NOMO-1 treated with dmso at 0.1 percent for 144 hours (cell line): Measurements from ENCODE around the gene TRNT1.

Source experiments
- DNase-seq: peaks from one replicate; lab custom pipeline; 2025; ENCODE audit not compliant: unreplicated experiment; lab: John Stamatoyannopoulos, UW

Gene TRNT1

DNA sequence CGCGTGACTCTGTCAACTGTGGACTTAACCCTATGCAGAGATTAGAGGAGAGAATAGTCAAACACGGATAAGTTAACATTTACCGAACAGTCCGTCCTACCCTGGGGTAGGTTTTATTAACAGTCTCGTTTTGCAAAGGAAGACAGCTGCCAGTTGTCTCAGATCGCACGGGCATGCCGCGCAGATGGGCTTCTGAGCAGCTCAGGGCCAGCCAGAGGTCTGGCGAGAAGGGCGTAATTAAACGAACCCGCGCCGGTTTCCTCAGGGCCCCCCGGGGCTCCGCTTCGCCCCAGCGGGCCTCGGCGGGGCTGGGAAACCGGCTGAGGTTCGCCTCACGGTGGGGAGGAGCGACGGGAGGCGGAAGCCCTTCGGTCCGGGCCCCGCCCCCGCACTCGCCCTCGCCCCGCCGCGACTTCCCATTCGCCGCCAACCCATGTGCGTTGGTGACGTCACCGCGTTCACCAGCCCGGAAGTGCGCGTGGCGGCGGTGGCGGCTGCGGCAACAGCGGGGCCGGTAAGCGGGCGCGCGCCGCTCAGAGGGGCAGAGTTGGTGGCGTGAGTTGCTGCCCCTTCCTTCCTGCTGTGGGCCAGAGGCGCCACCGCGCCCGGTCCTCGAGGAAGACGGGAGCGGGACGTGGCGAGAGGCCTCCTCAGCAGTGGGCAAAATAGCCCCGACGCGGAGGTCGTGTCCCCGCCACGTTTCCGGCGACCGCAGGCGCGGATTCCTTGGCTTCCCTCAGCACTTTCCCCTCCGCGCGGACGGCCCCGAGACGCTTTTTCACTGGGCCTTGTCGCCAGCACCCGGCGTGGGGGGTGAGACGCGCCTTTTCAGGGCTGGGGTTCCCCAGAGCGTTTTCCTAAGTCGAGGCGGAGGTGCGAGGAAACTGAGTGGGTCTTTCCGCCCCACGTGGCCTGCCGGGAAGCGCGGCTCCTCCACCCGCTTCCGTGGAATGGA is at the start of gene TRNT1:
TSS of gene TRNT1 (plus strand) at position 464 of the 955 bp plus-strand sequence. CDS start 2,101 bp downstream, outside the sequence.
- peak; percentile 77 for DNase-seq

DNA sequence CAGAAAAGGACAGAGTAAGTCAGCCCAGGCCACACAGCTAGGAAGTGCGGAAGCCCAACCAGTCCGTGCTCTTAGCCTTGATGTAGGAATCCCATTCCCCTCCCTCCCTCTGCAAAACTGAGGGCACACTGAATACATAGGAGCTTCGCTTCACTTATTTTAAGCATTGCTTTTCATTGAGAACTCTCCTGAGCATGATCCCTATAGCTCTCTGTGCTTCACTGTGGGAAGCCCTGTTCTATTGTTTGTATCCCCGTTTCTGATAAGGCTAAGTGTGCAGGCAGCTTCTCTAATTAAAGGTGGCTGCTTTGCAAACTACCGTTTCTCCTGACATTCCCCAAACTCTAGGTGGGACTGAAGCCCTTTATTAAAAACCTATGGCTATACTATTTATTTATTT is 46.4 kb upstream of the TRNT1 start:
- no peak for DNase-seq

DNA sequence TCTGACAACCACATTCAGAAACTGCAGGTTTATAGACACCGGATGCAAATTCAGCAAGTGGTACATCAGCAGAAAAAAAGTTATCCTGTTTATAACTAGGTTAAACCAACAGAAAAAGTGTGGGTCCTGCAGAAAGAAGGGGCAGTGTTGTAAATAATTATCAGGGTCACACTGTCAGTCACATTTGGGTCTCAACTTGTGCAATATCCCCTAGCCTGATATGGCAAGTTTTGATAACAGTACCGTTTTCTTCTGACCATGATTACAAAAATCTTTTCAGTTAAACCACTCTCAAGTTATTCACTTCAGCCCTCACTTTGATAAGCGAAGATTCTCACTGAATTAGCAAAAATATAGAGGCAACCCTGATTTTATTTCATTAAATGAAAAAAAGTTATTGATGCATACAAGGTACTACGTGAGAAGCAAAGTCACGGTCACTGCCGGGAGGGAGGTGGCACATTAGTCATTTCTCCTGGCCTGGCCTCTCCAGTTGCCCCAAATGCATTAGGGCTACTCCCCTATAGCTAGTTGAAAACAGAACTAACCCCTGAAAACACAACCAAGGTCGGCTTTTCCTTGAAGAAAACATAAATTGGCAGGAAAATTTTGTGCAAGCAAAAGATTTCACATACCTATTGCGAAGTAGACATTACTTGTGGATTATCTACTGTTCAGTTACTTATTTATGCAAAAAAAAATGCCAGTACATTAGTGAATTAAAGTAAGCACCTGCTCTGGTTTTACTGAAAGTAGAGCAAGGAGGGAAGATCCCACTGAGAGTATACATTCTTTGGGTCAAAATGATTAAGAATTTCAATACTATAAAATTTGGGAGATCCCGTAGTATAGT is 45.1 kb upstream of the TRNT1 start:
- DNase-seq: no peak

DNA sequence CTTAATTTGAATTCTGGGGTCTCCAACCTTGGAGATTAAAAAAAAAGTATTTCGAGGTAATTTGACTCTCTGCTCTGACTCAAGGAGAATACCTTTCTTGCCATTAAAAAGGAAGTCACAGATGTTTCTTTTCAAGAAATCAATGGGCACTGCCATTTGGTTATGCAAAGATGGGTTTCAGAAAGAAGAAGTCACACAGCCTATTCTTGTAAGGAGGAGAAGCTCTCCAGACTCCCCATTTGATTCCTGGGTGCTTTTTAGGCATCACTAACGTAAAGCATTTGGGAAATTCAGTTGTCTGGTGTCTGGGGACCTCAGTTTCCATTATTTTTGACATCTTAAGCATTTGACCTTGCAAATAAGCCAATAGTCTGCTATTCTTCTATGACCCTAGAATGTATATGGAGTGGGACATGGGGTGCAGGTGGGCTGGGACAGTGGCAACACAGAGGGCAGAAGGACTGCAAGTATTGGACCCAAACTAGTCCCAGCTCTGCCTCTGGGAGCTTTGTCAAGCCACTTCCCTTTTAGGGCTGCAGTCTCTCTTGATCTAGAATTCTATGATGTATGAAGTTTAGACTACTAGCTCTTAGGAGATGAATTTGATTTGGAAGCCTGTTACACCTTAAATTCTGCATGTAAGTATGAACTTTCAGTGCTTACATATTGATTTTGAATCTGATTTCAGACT is 44.4 kb upstream of the TRNT1 start:
- DNase-seq: no peak

DNA sequence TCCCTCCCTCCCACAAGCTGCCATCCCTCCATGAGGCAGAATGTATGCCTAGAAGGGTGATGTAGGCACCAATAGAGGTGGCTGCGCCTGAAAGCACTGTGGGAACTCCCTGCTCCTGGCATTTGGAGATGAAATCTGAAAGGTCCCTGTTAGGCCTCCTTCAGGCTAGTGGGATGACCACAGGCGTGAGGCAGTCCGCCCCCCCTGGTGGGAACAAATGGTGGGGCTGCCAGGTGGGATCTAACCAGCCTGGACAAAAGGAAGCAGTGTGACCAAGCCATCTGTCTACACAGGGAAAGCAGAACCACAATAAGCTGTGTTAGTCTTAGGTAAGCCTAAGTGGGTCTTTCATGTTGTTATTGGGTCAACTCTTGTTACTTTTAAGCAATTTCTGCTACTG is 41.9 kb upstream of the TRNT1 start:
- DNase-seq: no peak

DNA sequence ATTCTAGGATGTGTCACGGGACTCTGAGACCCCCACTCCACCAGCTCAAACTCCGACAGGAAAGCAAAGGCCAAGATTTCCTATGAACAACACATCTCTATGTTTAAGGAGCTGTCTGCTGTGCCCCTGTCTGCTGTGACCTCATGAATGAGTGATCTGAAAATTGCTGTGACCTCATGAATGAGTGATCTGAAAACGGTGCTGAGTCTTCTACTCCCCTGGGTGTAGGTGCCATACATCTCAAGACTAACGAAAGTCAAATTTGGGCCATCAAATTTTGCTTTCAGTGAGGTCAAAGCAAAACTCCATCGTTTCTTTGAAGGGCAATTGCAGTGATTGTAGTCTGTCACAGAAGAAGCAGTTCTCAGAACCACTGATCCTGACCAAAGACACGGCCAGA is 41.0 kb upstream of the TRNT1 start:
- DNase-seq: no peak

DNA sequence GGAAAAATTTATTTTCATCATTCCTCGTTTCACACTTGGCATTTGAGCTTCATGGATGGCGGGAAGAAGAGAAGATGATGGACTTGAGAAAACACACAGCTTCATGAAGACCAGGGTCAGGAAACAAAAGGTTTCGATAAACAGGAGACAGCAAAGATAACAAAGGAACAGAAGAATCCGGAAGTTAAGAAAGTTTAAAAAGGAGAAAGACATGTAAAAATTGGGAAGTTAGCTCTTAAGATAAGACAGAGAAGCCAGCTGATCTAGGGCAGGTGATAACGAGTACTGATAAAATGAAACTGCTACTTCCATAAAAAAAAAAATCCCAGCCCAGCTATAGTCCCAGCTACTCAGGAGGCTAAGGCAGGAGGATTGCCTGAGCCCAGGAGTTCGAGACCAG is 40.5 kb upstream of the TRNT1 start:
- DNase-seq: no peak

DNA sequence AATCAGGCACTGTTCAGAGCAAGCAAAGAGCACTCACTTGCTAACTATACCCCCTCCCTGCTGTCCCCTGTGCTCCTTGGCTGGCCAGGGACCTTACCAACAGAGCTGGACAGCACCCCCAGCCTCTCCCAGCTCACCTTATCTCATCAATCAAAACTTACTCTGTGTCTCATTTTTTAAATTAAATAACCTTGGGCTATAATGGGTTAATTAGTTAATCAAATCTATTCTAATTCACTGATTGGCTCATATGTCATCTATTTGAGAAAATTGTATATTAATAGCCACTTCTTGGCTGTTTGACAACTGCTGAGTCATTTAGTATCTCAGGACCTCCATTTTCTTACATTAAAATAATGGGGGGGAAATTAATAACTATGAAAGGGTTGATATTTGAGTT is 39.5 kb upstream of the TRNT1 start:
- no peak for DNase-seq

DNA sequence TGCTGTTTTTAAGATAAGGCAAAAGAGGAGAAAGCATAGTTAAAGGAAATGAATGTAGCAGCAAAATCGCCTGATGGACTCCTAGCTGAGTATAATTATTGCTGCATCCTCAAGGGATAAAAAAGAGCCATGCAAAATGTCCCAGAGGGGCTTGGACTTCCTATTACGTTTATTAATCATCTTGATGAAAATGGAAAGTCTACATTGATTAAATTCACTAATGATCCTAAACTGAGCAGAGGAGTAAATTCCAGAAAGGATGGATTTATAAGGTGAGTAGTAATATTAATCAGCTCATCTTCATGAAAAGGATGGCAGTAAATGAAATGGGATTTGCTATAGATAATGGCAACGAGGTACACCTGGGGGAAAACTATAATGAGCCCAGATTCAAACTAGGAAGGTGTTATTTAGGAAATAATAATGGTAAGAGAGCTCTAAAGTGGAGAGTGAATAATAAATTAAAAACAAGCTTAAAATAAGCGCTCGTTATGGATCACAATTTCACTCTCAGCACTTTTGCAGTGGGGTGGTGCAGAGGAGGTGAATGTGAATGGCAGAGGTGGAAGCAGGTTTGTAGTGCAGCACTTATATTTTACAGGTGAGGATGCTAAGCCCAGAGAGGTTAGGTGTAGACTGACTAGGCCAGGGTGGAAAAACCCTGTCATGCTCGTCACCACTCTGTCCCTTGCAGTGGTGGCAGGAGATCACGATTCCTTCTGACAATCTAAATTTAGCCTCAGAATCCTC is 38.8 kb upstream of the TRNT1 start:
- DNase-seq: no peak

DNA sequence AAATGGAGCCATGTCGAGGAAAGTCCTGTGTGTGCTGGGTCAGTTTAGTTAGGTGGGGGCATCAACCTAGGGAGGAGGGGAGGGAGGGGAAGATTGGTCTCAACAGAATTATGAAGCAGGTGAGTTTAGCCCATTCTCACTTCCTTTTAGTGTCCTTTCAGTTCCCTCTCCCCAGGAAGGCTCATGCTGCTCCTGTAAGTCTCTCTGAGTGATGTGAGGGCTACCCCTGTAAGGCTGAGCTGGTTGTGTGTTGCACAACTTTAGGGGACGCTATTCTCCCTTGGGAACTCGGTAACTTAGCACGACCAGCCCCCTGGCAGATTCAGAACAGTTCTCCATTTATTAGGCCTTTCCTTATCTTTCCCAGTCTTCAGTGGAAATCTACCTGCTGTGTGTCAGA is 37.7 kb upstream of the TRNT1 start:
- DNase-seq: no peak

DNA sequence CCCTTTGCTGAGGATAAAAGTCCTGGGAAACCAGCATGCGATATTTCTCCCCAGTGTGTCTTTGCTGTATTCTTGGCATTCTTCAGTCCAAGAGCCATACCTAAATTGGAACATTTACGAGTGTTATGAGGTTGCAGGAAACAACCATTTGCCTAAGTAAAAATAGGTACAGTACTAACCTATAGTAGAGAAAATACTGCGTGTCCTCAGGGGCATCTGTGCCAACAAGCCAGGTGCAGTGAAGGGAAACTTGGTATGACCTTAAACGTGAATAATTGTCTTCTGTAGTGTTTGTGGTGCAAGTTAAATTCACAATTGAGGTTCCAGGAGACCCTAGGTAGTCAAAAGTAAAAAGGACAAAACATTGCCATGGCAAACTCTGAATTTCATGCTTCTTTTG is 28.8 kb upstream of the TRNT1 start:
- DNase-seq: no peak

DNA sequence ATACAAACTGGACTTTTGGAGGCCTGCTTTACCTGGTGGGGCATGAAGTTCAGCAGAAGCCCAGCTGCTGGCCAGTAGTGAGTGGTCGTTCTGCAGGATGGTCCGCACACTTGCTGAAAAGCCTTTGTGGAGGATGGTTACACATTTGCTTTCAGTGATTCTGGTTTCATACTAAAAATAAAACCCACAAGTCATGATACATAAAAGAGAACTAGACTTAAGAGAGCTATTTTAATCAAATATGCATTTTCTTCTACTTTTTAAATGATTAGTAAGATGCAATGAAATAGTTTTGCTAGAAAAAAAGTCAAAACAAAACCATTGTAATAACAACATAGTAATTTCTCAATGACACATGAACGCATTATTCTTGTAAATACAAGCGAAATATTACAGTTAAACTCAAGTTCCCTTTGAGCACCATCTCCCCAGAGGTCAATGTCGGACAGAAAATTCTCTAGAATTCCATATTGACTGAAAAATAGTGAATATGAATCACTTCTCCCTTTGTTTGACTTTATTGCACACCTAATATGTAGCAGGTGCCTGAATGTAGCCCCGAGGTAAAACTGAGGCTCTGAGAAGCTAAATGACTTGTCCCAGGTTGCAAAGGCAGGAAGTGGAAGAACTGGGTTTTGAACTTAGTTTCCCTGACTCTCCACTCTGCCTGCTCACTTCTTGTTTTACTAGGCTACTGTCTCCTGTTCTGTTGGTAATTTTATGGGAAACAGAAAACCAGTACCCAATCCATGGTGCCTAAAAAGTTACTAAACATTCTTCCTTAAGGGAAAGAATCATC is 24.9 kb upstream of the TRNT1 start:
- no peak for DNase-seq

DNA sequence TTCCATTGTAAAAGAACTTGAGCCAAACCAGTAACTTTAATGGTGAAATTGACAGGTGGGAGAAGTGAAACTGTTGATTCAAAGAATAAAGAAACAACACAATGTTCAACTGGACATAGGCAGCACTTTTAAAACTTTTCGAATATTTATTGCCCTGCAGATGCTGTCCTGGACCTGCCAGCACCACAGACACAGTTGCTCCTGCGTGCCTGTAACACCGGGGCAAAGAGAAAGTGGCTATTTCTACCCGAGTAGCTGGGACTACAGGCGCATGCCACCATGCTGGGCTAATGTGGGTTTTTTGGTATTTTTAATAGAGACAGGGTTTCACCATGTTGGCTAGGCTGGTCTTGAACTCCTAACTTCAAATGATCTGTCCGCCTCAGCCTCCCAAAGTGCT is 24.0 kb upstream of the TRNT1 start:
- DNase-seq: no peak

DNA sequence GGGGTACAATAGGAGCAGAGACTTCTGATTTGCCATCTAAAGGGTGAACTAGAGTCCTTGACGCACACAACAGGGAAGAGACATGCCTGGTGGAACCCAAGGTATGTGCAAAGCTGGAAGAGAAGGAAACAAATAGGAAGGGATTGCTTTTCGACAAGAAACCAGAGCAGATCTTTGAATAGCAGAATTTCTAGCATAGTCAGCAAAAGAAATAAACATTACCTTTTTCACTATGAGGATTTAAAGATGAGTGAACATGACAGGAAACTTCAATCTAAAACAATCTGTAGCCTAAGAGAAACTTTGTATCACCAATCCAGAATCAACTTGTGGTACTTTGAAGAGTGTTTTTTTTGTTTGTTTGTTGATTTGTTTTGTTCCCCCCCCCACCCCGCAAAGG is 21.5 kb upstream of the TRNT1 start:
- no peak for DNase-seq

DNA sequence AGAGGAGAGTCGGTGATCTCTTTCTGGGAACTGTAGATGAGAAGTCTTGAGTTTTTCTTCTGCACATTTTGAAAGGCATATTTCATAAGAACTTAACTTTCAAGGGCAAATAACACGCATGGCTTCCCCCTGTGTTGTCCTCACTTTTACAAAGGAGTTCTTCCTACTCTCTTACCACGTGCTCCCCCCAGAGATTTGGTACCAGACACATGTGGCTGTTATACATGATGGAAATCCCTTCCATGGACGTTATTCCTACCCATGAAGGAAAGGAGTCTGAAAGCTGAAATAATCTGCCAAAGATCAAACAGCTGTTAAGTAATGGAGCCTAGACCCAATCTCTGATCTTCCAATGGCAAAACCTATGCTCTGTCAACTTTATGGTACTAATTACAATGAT is 20.9 kb upstream of the TRNT1 start:
- no peak for DNase-seq

DNA sequence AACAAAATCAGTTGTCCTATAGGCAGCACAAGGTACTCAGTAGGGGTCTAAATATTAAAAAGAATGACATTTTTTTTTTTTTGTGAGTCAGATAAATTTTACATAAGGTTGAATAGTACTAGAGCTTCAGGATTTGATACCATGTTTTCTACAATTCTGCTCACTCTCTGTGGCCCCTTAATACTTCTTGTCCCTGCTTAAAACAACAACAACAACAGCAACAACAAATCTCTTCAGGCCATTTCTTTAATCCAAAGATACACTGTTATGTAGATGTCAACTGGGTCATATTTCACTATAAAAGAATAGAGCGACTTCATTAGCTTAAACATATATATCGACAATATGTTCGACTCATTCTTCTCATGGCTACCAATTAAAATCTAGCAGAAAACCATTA is 19.6 kb upstream of the TRNT1 start:
- DNase-seq: no peak

DNA sequence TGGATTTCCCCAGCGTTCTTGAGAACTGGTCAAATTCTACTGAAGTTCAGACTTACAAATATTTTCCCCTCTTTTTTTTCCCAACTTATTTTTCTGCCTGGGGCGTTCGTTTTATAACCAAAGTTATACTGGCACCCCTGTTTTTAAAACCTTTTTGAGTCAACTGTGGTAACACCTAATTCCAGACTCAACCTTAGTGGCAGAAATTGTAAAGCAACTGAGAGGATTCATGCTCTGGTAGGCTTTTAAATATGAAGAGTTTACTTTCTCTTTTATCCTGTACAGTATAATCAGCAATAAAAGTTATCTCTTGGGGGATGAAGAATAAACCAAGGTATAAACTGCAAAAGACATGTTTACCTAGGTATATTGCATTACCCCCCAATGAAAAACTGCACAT is 18.9 kb upstream of the TRNT1 start:
- DNase-seq: no peak

DNA sequence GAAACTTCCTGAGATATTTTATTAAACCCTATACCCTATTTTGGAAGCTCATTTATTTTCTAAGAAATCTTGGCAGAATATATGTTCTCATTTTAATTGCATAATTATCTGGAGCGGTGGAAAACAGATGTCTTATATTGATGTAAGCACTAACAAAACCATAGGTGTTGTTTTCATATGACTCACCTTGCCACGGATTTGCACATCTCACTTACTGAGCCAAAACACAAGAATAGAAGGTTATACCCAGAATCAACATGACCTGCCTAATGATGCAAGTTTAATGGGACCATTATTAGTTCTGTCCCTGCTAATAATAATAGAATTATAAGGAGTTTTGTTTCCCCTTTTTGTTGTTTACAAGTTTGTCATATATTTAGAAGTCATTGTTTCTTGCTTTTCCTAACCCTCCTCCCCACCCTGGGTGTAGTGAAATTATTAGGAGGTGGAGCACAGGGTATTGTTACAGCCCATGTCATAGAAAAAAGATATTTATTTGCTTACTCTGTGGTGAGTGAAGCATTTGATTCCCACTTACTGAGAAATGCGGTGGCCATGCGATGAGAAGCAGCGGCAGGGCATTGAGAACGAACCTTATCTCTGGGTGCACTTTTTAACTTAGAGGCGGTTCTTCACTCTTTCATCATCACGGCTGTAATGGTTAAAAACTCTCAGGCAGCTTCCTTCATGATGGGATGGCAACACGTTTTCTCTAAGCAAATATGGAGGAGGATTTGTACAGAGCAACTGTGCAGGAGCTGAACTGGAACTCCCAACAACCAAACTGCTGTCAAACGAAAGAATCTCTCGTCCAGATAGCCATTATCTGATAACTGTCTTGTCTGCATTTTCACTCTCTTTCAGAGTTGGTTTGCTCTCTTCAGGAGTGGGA is 17.1 kb upstream of the TRNT1 start:
- no peak for DNase-seq

DNA sequence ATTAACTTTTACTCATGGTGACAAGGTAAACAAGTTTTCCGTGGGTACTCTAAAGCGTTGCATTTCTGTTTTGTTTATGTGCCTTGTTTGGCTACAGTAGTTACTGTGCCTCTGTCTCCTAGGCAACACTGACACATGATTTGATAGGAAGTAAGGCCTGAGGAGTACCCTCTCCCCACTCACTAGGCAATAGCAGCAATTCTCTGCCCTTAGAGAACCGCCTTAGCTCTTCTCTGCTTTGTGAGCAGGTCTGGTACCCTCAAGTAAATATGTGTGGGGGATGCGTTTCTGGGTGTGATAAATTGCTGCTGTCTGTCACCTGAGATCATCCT is 16.5 kb upstream of the TRNT1 start, which contains the start of gene IL5RA:
TSS of gene IL5RA (minus strand) at position 76 of the 332 bp plus-strand sequence. CDS start 5,390 bp downstream, outside the sequence.
- DNase-seq: no peak
